ENCODE results near the gene NARS2.

NARS2 gene

GRCh38 chr11:78405805-78406204 lies 168.9 kb downstream of the NARS2 start:
- DNase-seq: no peak

- DNase-seq: no peak
These were observed 170.9 kb downstream of the NARS2 start for GRCh38 chr11:78403781-78404180.

DNA sequence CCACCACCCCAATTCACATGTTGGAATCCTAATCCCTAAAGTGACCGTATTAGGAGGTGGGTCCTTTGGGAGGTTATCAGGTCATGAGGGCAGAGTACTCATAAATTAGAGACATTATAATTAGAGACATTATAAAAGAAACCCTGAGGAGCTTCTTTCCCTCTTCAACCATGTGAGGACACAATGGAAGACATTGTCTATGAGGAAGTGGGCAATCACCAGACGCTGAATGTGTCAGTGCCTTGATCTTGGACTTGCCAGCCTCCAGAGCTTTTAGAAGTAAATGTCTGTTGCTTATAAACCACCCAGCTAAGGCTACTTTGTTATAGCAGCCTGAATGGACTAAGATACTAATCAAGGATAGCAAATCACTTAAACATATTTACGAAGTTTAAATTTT lies 171.8 kb downstream of the NARS2 start:
- DNase-seq: no peak

DNA sequence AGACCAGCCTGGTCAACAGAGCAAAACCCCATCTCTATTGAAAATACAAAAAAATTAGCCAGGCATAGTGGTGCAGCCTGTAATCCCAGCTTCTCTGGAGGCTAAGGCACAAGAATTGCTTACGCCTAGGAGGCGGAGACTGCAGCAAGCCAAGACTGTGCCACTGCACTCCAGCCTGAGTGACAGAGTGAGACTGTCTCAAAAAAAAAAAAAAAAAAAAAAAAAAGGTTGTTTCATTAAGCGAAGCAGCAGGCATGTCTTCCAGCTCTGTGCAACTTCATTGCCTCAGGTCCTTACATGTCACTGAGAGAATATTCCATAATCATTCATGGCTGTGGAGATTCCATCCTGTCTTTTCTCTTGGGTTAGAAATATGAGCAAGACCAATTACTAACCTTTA lies 174.0 kb downstream of the NARS2 start:
- no peak for DNase-seq

DNA sequence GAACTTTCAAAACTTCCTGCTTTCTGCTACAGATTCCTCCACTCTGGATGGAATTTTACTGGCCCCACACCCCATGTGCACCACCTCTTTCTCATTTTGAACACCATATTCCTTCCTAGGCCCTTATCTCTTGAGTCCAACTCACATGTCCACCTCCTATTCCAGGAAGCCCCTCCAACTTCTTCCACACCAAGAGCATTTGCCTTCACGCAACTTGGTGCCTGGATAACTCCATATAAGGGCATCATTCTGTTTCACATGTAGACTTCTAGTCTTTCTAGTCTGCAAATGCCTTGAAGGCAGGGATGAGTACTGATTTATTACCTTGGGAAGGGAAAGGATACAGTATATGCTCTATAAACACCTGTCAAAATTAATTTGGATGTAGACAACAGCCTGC lies 174.5 kb downstream of the NARS2 start:
- no peak for DNase-seq

DNA sequence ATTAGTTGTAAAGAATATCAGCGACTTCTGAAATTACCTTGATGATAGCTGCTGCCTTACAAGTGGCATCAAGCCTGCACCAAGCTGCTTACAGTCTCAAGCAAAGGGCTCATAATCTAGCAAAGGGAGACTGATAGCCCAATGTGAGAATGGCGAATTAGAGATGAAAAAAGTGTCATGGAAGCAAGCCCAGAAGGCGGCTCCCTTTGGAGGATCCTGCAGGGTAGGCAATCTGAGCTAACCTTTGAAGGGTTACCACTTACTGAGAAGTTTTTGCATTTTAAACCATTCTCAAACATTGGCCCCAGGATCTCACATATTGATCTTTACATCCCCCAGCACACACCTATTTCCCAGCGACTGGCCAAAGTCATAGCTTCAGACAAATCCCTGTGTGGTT lies 175.5 kb downstream of the NARS2 start:
- no peak for DNase-seq

DNA sequence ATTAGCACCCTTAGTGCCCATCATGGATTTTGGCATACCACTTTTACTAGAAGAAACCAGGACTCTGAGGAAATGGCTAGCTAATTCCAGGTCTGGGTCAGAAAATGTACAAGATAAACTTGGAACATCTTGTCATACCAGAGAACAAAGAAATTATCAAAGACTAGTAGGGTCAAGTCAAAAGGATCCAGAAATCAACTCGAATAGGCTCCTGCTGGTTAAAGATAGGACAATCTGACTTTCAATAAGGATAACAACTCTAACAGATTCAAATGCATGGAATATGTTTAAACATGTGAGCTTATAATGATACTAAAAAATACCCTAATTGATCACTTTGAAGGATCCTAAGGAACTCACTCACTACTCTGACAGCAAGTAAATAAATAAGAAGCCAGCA lies 175.9 kb downstream of the NARS2 start:
- DNase-seq: no peak

DNA sequence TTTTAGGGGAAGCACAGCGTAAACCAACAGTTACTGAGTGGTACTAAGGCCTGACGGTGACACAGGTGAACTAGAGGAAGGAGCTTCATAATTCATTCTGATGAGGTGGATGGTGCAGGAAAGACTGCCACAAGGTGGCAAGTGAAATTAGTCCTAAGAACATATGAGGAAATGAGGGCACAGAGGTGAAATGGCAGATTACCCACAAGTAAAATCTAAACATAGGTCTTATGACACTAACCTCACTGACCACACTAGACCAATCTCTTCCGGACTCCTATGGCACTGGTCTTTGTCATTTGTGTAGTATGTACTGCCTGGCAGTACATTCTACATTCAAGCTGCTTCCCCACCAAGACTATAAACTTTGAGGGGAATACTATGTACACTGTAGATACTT lies 177.3 kb downstream of the NARS2 start:
- DNase-seq: no peak

GRCh38 chr11:78395597-78395996 lies 179.1 kb downstream of the NARS2 start:
- DNase-seq: no peak

GRCh38 chr11:78392854-78393253 lies 181.8 kb downstream of the NARS2 start:
- DNase-seq: no peak

DNA sequence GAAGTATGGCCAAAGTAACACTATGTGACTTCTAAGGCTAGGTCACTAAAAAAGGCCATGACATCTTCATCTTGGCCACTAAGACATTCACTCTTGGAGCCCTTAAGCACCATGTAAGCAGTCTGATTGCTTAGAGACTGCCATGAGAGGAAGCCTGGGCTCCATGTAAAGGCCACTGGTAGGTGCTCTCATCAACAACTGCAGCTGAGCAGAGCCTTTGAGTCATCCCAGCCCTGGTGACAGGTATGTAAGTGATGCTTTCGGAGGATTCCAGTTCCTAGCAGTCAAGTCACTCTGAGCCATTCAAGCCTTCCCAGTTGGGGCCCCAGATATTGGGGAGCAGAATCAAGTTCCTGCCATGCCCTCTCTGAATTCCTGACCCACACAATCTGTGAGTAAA lies 183.2 kb downstream of the NARS2 start:
- no peak for DNase-seq

DNA sequence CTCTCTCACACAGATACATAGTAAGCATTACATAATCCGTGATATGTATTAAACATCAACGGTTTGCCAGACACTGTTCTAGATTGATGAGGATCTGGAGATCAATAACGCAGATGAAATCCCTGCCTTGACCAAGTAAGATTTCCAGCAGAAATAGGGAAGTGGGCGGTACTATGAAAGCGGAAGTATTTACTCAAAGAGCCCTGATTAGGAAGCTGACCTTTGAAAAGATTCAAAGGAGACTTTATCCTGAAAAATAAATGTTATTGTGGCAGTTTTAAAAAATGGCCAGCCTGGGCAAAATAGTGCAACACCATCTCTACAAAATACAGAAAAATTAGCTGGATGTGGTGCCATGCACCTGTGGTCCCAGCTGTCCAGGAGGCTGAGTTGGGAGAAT lies 183.9 kb downstream of the NARS2 start:
- no peak for DNase-seq

- DNase-seq: no peak
These were observed 188.3 kb downstream of the NARS2 start for GRCh38 chr11:78386215-78386941.
